NCI-H146 (cell line): Measurements from ENCODE around the gene MGAT2.
"Not testable (repeated sequence)": the region's sequence is repeated elsewhere in the genome, so short reads cannot be mapped to it uniquely, and the experiment has no call there.

Source experiments
- DNase-seq: peaks from one replicate; lab custom pipeline; 2025; lab: John Stamatoyannopoulos, UW

Gene MGAT2

DNA sequence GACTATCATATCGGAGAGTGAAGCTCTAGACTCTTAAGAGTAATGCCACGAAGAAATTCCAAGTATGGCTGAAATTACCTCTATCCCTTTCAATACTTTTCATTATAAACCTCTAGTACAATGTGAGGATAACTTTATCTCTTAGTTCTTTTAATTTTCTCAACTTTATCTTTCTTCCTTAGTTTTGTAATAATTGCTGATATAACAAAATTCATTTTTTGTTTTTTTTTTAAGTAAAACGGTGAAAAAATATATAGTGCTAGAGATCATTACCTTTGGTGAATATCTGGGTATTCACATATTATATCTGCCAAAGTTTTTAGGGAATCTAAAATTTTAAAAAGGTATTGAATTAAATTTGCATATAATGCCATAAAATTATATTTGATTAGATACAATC is 33.9 kb downstream of the MGAT2 start:
- DNase-seq, result no peak

- not testable (repeated sequence) for DNase-seq
Measured at GRCh38 chr14:49657500-49657899, 36.9 kb downstream of the MGAT2 start.

DNA sequence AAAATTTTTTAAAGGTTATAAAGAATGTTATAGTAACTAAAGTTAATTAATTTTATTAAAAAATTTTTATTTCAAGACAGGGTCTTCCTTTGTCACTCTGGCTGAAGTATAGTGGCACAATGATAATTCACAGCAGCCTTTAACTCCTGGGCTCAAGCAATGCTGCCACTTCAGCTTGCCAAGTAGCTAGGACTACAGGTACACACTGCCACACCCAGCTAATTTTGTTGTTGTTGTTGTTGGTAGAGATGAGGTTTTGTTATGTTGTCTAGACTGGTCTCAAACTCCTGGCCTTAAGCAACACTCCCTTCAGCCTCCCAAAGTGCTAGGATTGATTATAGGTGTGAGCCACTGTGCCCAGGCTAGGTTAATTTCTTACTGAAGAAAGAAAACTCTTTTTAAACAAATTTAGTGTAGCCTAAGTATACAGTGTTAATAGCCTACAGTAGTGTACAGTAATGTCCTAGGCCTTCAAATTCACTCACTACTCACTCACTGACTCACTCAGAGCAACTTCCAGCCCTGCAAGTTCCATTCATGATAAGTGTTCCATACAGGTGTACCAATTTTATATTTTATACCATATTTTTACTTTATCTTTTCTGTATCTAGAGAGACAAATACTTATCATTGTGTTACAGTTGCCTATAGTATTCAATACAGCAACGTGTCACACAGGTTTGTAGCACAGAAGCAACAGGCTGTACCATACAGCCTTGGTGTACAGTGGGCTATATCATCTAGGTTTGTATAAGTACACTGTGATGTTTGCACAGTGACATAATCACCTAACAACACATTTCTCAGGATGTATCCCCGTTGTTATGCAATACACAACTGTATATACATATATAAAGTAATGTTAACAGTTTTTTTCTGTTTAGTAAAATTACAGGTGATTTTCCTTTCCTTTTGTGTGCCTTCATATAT is 39.2 kb downstream of the MGAT2 start:
- DNase-seq, result no peak

DNA sequence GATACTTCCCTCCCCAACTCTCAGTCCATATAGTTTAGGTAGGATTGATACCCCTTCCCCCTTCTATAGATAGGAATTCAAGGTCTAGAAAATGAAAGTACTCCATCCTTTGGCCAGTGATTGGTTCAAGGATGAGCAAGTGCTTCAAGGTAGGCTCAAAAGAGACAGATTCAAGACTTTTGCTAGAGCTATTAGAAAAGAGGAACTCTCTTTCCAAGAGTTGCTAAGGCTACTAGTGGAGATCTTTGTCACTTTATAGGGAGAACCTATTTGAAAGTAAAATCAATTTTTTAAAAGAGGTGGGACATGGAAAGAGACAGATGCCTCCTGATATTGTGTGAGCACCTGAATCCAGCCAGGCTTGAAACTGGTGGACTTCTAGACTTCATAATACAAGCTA is 49.9 kb downstream of the MGAT2 start:
- DNase-seq, result no peak
